Measurements from ENCODE around the gene VAV3. TPM values are rescaled to one million over a fixed set of nuclear protein-coding genes. Genes with fewer than 3 reads are reported as not detected.
"Not testable (repeated sequence)": the region's sequence is repeated elsewhere in the genome, so short reads cannot be mapped to it uniquely, and the experiment has no call there.

VAV3 gene
- total and polyA plus RNA-seq, 12 donors: 0.72 to 3.4 (median 1.9) TPM

DNA sequence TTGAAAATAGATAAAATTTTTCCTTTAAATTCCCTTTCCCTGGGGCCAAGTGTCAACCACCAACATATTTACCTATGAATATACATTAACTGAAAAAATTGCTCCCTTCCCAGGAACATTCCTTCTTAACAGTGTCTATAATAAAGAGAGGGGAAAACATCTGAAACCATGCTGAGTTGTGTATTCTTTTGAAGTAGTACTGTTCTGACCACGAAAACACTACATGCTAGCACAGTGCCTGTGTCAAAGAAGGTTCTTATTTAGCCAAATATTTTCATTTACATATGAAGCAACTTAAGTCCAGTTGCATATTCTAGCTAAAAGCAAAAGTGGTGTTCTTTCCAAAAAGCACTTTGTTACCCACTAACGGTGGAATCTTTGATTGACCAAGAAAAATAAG is 311.2 kb downstream of the VAV3 start:
- H3K36me3 ChIP-seq: peaks cover 0 to 3% (median 0%) of the 10 kb centered on the region in 9 donors
- no peaks in the 10 kb centered on the region for H3K4me1 ChIP-seq
- TF ChIP-seq, protein P1, sequence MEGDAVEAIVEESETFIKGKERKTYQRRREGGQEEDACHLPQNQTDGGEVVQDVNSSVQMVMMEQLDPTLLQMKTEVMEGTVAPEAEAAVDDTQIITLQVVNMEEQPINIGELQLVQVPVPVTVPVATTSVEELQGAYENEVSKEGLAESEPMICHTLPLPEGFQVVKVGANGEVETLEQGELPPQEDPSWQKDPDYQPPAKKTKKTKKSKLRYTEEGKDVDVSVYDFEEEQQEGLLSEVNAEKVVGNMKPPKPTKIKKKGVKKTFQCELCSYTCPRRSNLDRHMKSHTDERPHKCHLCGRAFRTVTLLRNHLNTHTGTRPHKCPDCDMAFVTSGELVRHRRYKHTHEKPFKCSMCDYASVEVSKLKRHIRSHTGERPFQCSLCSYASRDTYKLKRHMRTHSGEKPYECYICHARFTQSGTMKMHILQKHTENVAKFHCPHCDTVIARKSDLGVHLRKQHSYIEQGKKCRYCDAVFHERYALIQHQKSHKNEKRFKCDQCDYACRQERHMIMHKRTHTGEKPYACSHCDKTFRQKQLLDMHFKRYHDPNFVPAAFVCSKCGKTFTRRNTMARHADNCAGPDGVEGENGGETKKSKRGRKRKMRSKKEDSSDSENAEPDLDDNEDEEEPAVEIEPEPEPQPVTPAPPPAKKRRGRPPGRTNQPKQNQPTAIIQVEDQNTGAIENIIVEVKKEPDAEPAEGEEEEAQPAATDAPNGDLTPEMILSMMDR (IDR thresholded peaks at IDR 0.05): no peak
- DNase-seq (no peak), ATAC-seq (no peak)
- WGBS, 2 donors: 47 to 61% methylated on average over 2 of the region's 2 CpGs
- intact Hi-C loops (cut with DNase I): no loop called here
- H3K4me3 ChIP-seq: no peak overlapping the region
- H3K27me3 ChIP-seq: no peaks in the 10 kb centered on the region
- no peak overlapping the region for H3K27ac ChIP-seq
- peaks cover 0 to 5% (median 0%) of the 10 kb centered on the region in 11 donors for H3K9me3 ChIP-seq

DNA sequence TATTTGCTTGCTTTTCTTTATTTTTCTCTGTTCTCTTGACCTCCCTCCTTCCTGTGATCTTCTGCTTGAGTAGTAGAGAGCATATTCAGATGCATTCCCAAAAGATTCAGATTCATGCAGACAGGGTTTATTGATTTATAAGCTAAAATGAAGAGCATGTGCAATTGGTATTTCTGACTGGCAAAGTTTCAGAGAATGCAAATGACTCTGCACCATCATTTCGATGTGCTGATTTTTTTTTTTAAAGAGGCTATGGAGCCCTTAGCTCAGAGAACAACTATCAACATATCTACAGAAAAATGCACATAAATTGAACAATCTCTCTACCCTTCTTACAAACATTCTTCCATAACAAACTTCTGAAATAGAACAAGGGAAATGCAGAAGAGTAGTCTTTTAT is 312.0 kb downstream of the VAV3 start:
- WGBS, 2 donors: 77 to 79% methylated on average over 1 of the region's 1 CpG
- DNase-seq (no peak), ATAC-seq (no peak)
- H3K4me3 ChIP-seq: no peak overlapping the region
- intact Hi-C loops (cut with DNase I): no loop called here
- H3K27ac ChIP-seq: no peak overlapping the region
- peaks cover 0 to 3% (median 0%) of the 10 kb centered on the region in 9 donors for H3K36me3 ChIP-seq
- peaks cover 0 to 5% (median 0%) of the 10 kb centered on the region in 11 donors for H3K9me3 ChIP-seq
- TF ChIP-seq, protein P1 (IDR thresholded peaks at IDR 0.05): no peak
- no peaks in the 10 kb centered on the region for H3K4me1 ChIP-seq
- no peaks in the 10 kb centered on the region for H3K27me3 ChIP-seq

DNA sequence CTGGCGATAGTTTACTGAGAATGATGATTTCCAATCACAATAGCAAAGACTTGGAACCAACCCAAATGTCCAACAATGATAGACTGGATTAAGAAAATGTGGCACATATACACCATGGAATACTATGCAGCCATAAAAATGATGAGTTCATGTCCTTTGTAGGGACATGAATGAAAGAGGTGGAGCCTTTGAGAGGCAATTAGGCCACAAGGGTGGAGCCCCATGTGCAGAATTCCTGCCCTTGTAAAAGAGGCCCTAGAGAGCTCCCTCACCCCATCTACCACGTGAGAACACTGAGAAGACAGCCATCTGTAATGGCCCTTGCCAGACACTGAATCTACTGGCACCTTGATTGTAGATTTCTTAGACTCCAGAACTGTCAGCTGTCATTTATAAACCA is 314.2 kb downstream of the VAV3 start:
- H3K36me3 ChIP-seq; H3K9me3 ChIP-seq; H3K4me1 ChIP-seq; H3K4me3 ChIP-seq; intact Hi-C loops (cut with DNase I); DNase-seq; H3K27me3 ChIP-seq; H3K27ac ChIP-seq; ATAC-seq: not testable (repeated sequence)
- WGBS, 2 donors: 84 to 93% methylated on average over 2 of the region's 2 CpGs

DNA sequence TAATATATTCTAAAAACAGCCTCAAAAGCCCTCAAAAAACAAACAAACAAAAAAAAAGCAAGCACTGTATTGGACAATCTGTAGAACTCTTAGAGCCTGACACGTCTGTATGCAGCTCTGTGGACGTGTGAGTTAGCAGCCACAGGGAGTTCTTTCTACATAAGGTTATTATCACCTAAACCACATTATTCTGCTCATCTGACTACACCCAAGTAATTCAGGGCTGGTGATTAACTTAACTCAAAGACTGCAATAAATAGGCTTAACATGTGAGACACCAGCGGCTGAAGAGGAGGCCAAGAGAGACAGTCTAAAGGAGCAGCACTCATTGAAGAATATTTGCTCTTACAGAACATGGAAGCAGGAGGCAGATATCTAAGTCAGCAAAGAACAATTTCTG is 316.0 kb downstream of the VAV3 start:
- intact Hi-C loops (cut with DNase I): no loop called here
- H3K9me3 ChIP-seq: peaks cover 0 to 5% (median 0%) of the 10 kb centered on the region in 11 donors
- H3K36me3 ChIP-seq: peaks cover 0 to 3% (median 0%) of the 10 kb centered on the region in 9 donors
- TF ChIP-seq, protein P1 (IDR thresholded peaks at IDR 0.05): no peak
- H3K27me3 ChIP-seq: no peaks in the 10 kb centered on the region
- no peaks in the 10 kb centered on the region for H3K4me1 ChIP-seq
- no peak for DNase-seq
- WGBS, 2 donors: 68 to 84% methylated on average over 3 of the region's 3 CpGs
- no peak for ATAC-seq
- no peak overlapping the region for H3K27ac ChIP-seq
- no peak overlapping the region for H3K4me3 ChIP-seq

DNA sequence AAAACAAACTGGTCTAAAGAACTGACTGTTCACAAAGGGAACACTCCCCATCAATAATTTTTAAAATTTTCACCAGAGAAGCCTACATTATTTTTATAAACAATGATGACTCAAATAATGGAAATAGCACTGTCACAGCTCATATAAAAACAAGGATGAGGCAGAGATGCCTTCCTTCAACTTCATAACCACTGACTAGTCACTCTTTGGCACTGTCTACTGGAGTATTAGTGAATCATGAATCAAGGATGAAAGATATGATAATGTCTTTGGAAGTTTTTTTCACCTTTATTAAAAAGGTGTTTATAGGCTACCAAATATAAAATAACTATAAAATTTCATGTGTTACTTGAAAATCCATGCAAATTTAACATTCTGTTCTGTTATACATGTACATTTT is 316.9 kb downstream of the VAV3 start:
- Histone ChIP-seq H3K4me3 (no peak overlapping the region), H3K9me3 (peaks cover 0 to 5% (median 0%) of the 10 kb centered on the region in 11 donors), H3K36me3 (peaks cover 0 to 2% (median 0%) of the 10 kb centered on the region in 9 donors), H3K4me1 (no peaks in the 10 kb centered on the region), H3K27ac (no peak overlapping the region), H3K27me3 (no peaks in the 10 kb centered on the region)
- intact Hi-C loops (cut with DNase I): no loop called here
- DNase-seq (no peak), ATAC-seq (no peak)
- TF ChIP-seq, protein P1 (IDR thresholded peaks at IDR 0.05): no peak
